ENCODE results near the gene PRDM16. TPM values are rescaled to one million over a fixed set of nuclear protein-coding genes. Genes with fewer than 3 reads are reported as not detected.

PRDM16 gene
- total and polyA plus RNA-seq, 2 of the 13 experiments (the other 11 are each of a cell fraction or from before 2014, with no cell fraction given): 0.15 to 0.81 TPM

GRCh38 chr1:3321559-3322449 lies 252.8 kb downstream of the PRDM16 start (continued):
- TF ChIP-seq DRAP1 (CRISPR knock-in tag; IDR thresholded peaks at IDR 0.05): 0 out of 2 replicates have a peak, but pooled peaks have one; percentile 6
- TF ChIP-seq THAP11 (CRISPR knock-in tag; IDR thresholded peaks at IDR 0.05): no peak
- no peak for TF ChIP-seq EP300 (IDR thresholded peaks at IDR 0.05; ENCODE audit: low read depth in 2 of 2, low read length in 2 of 2)
- TF ChIP-seq EP300 (CRISPR knock-in tag; IDR thresholded peaks at IDR 0.05; ENCODE audit: borderline replicate concordance): no peak
- TF ChIP-seq ERF (CRISPR knock-in tag; IDR thresholded peaks at IDR 0.05): no peak
- TF ChIP-seq NCOA5 (CRISPR knock-in tag; IDR thresholded peaks at IDR 0.05): no peak
- TF ChIP-seq ZNF274 (CRISPR knock-in tag; IDR thresholded peaks at IDR 0.05): no peak
- TF ChIP-seq PHF5A (CRISPR knock-in tag; IDR thresholded peaks at IDR 0.05; ENCODE audit: low read depth, unreplicated experiment): no peak
- TF ChIP-seq ZZZ3 (CRISPR knock-in tag; IDR thresholded peaks at IDR 0.05; ENCODE audit: borderline replicate concordance): no peak
- no peak for TF ChIP-seq SRY (CRISPR knock-in tag; IDR thresholded peaks at IDR 0.05)
- TF ChIP-seq ZNF33B (CRISPR knock-in tag; IDR thresholded peaks at IDR 0.05): no peak
- TF ChIP-seq ZNF275 (CRISPR knock-in tag; IDR thresholded peaks at IDR 0.05; ENCODE audit: borderline replicate concordance): no peak
- TF ChIP-seq ZNF451 (CRISPR knock-in tag; IDR thresholded peaks at IDR 0.05): no peak
- TF ChIP-seq RORA (CRISPR knock-in tag; IDR thresholded peaks at IDR 0.05): no peak
- no peak for TF ChIP-seq ELF4 (CRISPR knock-in tag; IDR thresholded peaks at IDR 0.05; ENCODE audit: borderline replicate concordance)
- TF ChIP-seq ESRRA (CRISPR knock-in tag; IDR thresholded peaks at IDR 0.05; ENCODE audit: low read depth): 0 out of 2 replicates have a peak, but pooled peaks have one; percentile 33
- no peak for TF ChIP-seq TRIM24 (CRISPR knock-in tag; IDR thresholded peaks at IDR 0.05)
- no peak for TF ChIP-seq TP53 (CRISPR knock-in tag; conservative IDR thresholded peaks at IDR 0.05)
- TF ChIP-seq FOXJ3 (CRISPR knock-in tag; IDR thresholded peaks at IDR 0.05; ENCODE audit: borderline replicate concordance): no peak
- no peak for TF ChIP-seq ZNF513 (CRISPR knock-in tag; conservative IDR thresholded peaks at IDR 0.05)
- no peak for TF ChIP-seq SMAD3 (CRISPR knock-in tag; IDR thresholded peaks at IDR 0.05)
- no peak for TF ChIP-seq XRCC5 (optimal IDR thresholded peaks at IDR 0.05; ENCODE audit: low read length)
- 0 out of 4 replicates have a peak, but pooled peaks of 1 of the 2 experiments have one; percentile 18 for TF ChIP-seq HMGXB4 (CRISPR knock-in tag; IDR thresholded peaks at IDR 0.05; ENCODE audit: borderline replicate concordance in 1 of 2, low read depth in 1 of 2)
- TF ChIP-seq SATB2 (CRISPR knock-in tag; IDR thresholded peaks at IDR 0.05): no peak
